ENCODE measurements around the gene RPL22.
"Not testable (repeated sequence)": the region's sequence is repeated elsewhere in the genome, so short reads cannot be mapped to it uniquely, and the experiment has no call there.

RPL22 gene

GRCh38 chr1:6233376-6233775 is 34.0 kb upstream of the RPL22 start:
- DNase-seq: no peak

GRCh38 chr1:6225651-6226050 is 26.3 kb upstream of the RPL22 start:
- no peak for DNase-seq

- DNase-seq: no peak
Observed at GRCh38 chr1:6224718-6225117, 25.3 kb upstream of the RPL22 start.

GRCh38 chr1:6223617-6224016 is 24.2 kb upstream of the RPL22 start:
- no peak for DNase-seq

- DNase-seq: no peak
Observed at GRCh38 chr1:6222636-6223035, 23.2 kb upstream of the RPL22 start.

- DNase-seq: no peak
Observed at GRCh38 chr1:6221210-6221784, 21.9 kb upstream of the RPL22 start.

GRCh38 chr1:6220236-6220635 is 20.8 kb upstream of the RPL22 start:
- DNase-seq: no peak

GRCh38 chr1:6219641-6220040 is 20.2 kb upstream of the RPL22 start:
- DNase-seq: not testable (repeated sequence)

GRCh38 chr1:6218375-6219164 is 19.2 kb upstream of the RPL22 start:
- DNase-seq: no peak

- no peak for DNase-seq
Observed at GRCh38 chr1:6212193-6212959, 13.0 kb upstream of the RPL22 start.

- DNase-seq: no peak
Observed at GRCh38 chr1:6211731-6212130, 12.3 kb upstream of the RPL22 start.

GRCh38 chr1:6210591-6211355 is 11.4 kb upstream of the RPL22 start:
- DNase-seq: no peak

- no peak for DNase-seq
Observed at GRCh38 chr1:6209661-6210580, 10.5 kb upstream of the RPL22 start.

- DNase-seq: peak; percentile 35
Observed at GRCh38 chr1:6208723-6209660, 9.6 kb upstream of the RPL22 start.

- no peak for DNase-seq
Observed at GRCh38 chr1:6207921-6208320, 8.5 kb upstream of the RPL22 start.

- DNase-seq: no peak
Observed at GRCh38 chr1:6207075-6207885, 7.9 kb upstream of the RPL22 start.

GRCh38 chr1:6206520-6206855 is 7.1 kb upstream of the RPL22 start:
- DNase-seq: no peak

- DNase-seq: peak; percentile 76
Observed at GRCh38 chr1:6205849-6206519, 6.6 kb upstream of the RPL22 start, which contains the start of gene RNF207. RNF207 (plus strand) TSS chr1:6206119; CDS start chr1:6206536, 417 bp downstream.

- DNase-seq: no peak
Observed at GRCh38 chr1:6202256-6202655, 2.9 kb upstream of the RPL22 start.

All from activated CD4-positive, alpha-beta T cell treated with anti-CD3 and anti-CD28 coated beads, Interleukin-2, amount 50 U/mL, for 16 hours (primary cell).